ENCODE results near the gene SLC4A5.

SLC4A5 gene

DNA sequence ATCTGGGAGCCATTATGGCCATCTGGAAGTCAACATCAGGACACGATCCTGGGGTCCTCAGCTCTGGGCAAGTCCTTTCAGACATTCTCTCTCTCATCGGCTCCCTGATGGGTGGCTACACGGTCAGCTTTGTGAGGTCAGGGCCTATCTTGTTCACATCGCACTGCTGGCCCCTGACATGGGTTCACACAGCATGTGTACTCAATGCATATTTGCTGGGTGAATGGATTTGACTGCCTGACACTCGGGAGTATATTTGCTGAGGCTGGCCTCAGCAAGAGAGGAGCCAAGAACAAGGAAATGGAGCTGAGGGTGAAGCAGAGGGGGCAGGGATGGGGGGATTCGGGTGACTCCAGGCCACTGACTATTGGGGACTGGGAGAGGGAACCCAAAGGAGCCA, 50.5 kb downstream of the SLC4A5 start:
- Histone ChIP-seq H3K4me3 (ENCODE audit: low read length in 2 of 2) (no peak overlapping the region), H3K9me3 (ENCODE audit: control insufficient read depth in 2 of 2, low read length in 2 of 2) (no peaks in the 10 kb centered on the region), H3K27ac (ENCODE audit: low read length) (no peak overlapping the region), H3K27me3 (ENCODE audit: control insufficient read depth in 1 of 2, insufficient read depth in 2 of 2, low read length in 2 of 2) (no peaks in the 10 kb centered on the region), H3K9ac (ENCODE audit: low read length in 2 of 2) (no peak overlapping the region), H3K36me3 (ENCODE audit: control insufficient read depth in 2 of 2, insufficient read depth in 2 of 2, low read length in 2 of 2) (no peaks in the 10 kb centered on the region), H3K4me1 (ENCODE audit: control insufficient read depth, insufficient read depth, low read length) (no peaks in the 10 kb centered on the region)

DNA sequence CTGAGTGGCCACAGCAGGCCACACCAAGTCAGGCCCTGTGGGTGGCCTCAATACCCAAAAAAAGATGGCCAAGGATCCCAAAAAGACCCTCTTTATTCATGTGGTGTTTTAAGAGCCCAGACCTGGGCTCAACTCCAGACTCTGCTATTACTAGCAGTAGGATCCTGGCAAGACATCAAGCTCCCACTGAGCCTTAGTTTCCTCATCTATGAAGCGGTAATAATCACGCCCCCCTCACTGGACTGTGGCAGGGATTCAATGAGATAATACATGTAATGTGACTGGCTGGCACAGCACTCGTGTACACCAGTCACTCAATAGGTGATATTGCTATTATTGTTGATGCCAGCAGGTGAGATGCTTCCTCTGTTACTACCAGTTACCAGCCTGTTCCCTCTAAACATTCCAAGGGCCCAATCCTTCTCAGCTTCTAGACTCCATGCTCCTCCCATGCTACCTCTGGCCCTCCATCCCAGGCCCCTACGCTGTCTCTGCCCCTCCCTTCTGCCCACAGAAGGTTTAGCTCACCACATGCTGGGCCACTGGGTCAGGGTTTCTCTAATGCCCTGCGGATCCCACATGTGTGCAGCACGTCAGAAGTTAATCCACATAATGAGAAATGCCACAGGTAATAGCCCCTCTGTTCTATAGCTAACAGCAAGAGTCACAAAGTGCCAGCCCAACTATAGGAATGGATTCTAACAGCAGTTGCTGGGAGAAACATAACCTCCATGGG, 51.2 kb downstream of the SLC4A5 start:
- Histone ChIP-seq H3K9ac (ENCODE audit: low read length in 2 of 2) (no peak overlapping the region), H3K9me3 (ENCODE audit: control insufficient read depth in 2 of 2, low read length in 2 of 2) (no peaks in the 10 kb centered on the region), H3K36me3 (ENCODE audit: control insufficient read depth in 2 of 2, insufficient read depth in 2 of 2, low read length in 2 of 2) (no peaks in the 10 kb centered on the region), H3K4me3 (ENCODE audit: low read length in 2 of 2) (no peak overlapping the region), H3K27ac (ENCODE audit: low read length) (no peak overlapping the region), H3K27me3 (ENCODE audit: control insufficient read depth in 1 of 2, insufficient read depth in 2 of 2, low read length in 2 of 2) (no peaks in the 10 kb centered on the region), H3K4me1 (ENCODE audit: control insufficient read depth, insufficient read depth, low read length) (no peaks in the 10 kb centered on the region)

DNA sequence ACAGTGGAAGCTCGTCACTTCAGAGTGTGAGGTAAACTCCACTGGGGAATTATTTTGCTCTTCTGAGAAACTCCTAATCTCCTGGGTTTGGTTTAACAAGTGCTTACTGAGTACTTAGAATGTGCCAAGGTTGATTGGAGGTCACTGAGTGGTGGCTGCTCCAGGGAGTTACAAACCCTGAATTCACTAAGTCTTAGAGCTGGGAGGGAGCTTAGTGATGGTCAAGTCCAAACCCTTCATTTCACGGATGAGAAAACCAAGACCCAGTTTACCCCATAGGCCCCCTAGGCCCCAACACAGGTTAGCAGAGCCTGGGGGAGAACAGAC, 52.0 kb downstream of the SLC4A5 start:
- Histone ChIP-seq H3K4me3 (ENCODE audit: low read length in 2 of 2) (no peak overlapping the region), H3K4me1 (ENCODE audit: control insufficient read depth, insufficient read depth, low read length) (no peaks in the 10 kb centered on the region), H3K9me3 (ENCODE audit: control insufficient read depth in 2 of 2, low read length in 2 of 2) (no peaks in the 10 kb centered on the region), H3K27ac (ENCODE audit: low read length) (no peak overlapping the region), H3K27me3 (ENCODE audit: control insufficient read depth in 1 of 2, insufficient read depth in 2 of 2, low read length in 2 of 2) (no peaks in the 10 kb centered on the region), H3K36me3 (ENCODE audit: control insufficient read depth in 2 of 2, insufficient read depth in 2 of 2, low read length in 2 of 2) (no peaks in the 10 kb centered on the region), H3K9ac (ENCODE audit: low read length in 2 of 2) (no peak overlapping the region)

DNA sequence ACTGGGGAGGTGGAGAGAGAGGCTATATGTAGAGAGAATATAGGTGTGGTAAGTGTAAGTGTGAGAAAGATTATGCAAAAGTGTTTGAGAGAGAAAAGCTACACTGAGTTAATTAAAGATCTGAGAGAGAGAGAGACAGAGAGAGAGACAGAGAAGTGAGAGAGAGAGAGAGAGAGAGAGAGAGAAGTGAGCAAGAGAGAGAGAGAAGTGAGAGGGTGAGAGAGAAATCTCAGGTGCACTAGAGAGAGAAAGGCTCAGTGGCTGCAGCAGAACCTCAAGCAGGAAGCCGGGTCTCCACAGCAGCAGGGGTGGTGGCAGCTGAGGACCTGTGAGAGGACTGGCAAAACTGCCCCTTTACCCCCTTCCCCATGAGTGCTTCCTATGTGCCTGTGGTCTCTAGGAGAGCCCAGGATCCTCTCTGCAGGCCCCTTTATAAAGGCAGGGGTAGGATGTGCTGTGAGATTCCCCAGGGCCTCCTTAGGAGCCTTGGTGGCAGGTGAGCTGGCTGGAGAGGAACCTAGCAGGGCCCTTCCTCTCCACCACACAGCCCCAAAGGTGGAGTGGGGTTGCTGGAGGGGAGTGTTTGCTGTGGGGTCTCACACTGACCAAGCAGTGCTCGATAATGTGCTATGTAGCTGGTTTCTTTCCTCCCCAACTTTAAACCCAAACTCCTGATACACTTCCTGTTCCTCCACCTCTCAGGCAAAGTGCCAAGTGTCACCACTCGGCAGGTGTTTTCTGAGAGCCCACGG, 52.6 kb downstream of the SLC4A5 start:
- H3K36me3 ChIP-seq (ENCODE audit: control insufficient read depth in 2 of 2, insufficient read depth in 2 of 2, low read length in 2 of 2), result no peaks in the 10 kb centered on the region
- H3K9ac ChIP-seq (ENCODE audit: low read length in 2 of 2), result no peak overlapping the region
- no peaks in the 10 kb centered on the region for H3K4me1 ChIP-seq (ENCODE audit: control insufficient read depth, insufficient read depth, low read length)
- no peaks in the 10 kb centered on the region for H3K27me3 ChIP-seq (ENCODE audit: control insufficient read depth in 1 of 2, insufficient read depth in 2 of 2, low read length in 2 of 2)
- no peaks in the 10 kb centered on the region for H3K9me3 ChIP-seq (ENCODE audit: control insufficient read depth in 2 of 2, low read length in 2 of 2)
- H3K27ac ChIP-seq (ENCODE audit: low read length), result no peak overlapping the region
- no peak overlapping the region for H3K4me3 ChIP-seq (ENCODE audit: low read length in 2 of 2)

DNA sequence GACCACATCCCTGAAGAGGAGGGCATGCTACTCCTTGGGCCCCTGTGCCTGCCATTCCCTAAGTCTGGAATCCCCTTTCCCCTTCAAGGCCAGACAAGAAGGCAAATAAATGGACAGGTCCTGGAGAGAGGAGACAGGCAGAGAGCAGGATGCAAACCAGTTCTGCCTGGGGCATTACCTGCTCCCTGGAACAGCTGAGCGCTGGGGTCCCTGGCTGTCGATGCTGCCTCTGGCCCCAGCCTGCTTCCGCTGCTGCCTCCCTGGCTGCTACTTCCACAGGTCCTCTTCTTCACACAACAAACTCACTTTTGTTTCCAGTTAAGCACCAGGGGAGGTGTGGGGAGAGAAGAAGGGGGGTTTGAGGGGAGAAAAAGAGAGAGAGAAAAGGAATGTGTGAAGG, 53.1 kb downstream of the SLC4A5 start:
- H3K4me3 ChIP-seq (ENCODE audit: low read length in 2 of 2), result no peak overlapping the region
- H3K27ac ChIP-seq (ENCODE audit: low read length), result no peak overlapping the region
- no peaks in the 10 kb centered on the region for H3K27me3 ChIP-seq (ENCODE audit: control insufficient read depth in 1 of 2, insufficient read depth in 2 of 2, low read length in 2 of 2)
- H3K9ac ChIP-seq (ENCODE audit: low read length in 2 of 2), result no peak overlapping the region
- no peaks in the 10 kb centered on the region for H3K36me3 ChIP-seq (ENCODE audit: control insufficient read depth in 2 of 2, insufficient read depth in 2 of 2, low read length in 2 of 2)
- H3K9me3 ChIP-seq (ENCODE audit: control insufficient read depth in 2 of 2, low read length in 2 of 2), result no peaks in the 10 kb centered on the region
- H3K4me1 ChIP-seq (ENCODE audit: control insufficient read depth, insufficient read depth, low read length), result no peaks in the 10 kb centered on the region

DNA sequence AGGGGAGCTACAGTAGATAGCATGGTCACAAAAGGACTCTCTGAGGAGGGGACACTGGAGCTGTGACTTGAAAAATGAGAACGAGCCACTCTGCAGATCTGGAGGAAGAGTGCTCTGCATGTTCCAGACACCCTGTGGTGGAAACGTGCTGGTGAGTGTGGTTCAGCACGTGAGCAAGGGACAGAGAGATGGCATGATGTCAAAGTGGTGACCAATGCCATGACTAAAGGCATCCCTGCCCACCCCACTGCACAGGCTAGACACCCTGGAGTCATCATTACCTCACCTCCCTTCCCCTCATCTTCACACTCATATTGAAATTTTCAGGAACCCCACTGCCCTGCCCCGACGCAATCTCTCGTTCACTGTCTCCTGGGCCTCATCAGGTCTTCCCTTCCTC, 56.5 kb downstream of the SLC4A5 start:
- H3K9me3 ChIP-seq (ENCODE audit: control insufficient read depth in 2 of 2, low read length in 2 of 2), result no peaks in the 10 kb centered on the region
- H3K27ac ChIP-seq (ENCODE audit: low read length), result no peak overlapping the region
- no peak overlapping the region for H3K9ac ChIP-seq (ENCODE audit: low read length in 2 of 2)
- no peaks in the 10 kb centered on the region for H3K4me1 ChIP-seq (ENCODE audit: control insufficient read depth, insufficient read depth, low read length)
- H3K4me3 ChIP-seq (ENCODE audit: low read length in 2 of 2), result no peak overlapping the region
- H3K27me3 ChIP-seq (ENCODE audit: control insufficient read depth in 1 of 2, insufficient read depth in 2 of 2, low read length in 2 of 2), result no peaks in the 10 kb centered on the region
- H3K36me3 ChIP-seq (ENCODE audit: control insufficient read depth in 2 of 2, insufficient read depth in 2 of 2, low read length in 2 of 2), result peaks cover 0 to 2% of the 10 kb centered on the region in 2 donors

DNA sequence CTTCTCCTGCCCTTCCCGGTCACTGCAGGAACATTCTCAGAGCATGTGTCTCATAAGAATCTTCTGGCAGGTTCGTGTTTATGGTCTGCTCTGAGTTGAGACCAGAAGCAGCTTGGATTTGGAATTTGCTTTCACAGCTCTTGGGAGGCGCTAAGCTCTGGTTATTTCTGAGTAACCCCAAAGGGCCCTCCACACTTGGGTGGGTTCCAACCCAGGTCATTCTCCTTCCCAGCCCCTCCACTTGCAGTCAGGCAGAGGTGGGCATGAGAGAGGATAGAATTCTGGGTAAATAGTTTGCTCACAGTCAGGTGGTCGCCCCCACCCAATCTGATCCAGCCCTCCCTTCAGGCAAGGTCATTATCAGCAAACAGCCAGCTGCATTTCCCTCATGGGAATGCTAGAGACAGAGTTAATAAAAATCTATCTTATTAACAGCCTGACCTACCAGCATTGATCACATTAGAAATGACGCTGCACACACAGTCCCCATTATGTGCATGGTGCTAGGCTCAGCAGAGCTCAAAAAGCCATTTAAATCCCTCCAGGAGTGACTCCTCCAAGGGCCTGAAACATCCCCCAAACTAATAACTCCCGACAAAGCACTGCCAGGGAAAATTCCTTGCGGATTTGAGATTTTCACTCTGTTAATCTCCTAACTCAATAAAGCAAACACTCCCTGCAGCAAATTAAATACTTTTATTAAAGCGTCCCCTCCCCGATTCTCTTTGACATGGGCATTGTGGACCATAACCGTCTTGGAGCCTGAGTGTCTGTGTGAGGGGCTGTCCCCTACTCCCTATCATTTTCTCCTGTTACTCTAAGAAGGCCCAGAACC, 61.9 kb downstream of the SLC4A5 start:
- H3K9ac ChIP-seq (ENCODE audit: low read length in 2 of 2), result no peak overlapping the region
- H3K9me3 ChIP-seq (ENCODE audit: control insufficient read depth in 2 of 2, low read length in 2 of 2), result no peaks in the 10 kb centered on the region
- H3K27me3 ChIP-seq (ENCODE audit: control insufficient read depth in 1 of 2, insufficient read depth in 2 of 2, low read length in 2 of 2), result no peaks in the 10 kb centered on the region
- H3K27ac ChIP-seq (ENCODE audit: low read length), result no peak overlapping the region
- H3K4me3 ChIP-seq (ENCODE audit: low read length in 2 of 2), result no peak overlapping the region
- peaks cover 0 to 2% of the 10 kb centered on the region in 2 donors for H3K36me3 ChIP-seq (ENCODE audit: control insufficient read depth in 2 of 2, insufficient read depth in 2 of 2, low read length in 2 of 2)
- no peaks in the 10 kb centered on the region for H3K4me1 ChIP-seq (ENCODE audit: control insufficient read depth, insufficient read depth, low read length)

DNA sequence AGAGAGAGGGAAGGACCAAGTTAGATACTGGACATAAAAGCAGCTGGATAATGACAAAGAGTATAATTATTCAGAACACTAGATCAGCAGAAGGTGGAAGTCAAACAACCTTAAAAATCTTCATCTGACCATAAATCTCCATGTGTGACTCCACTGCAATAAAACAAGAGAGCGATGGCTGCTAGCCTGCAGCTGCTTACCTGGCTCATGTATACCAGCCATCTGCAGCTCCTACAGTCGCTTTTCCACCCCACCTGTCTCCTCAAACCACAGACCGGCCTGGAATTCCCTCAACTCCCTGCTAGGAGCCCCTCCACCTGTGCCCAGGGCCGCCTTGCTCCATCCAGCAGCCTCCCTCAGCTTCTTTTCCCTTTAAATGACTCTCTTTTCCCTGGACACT, 64.5 kb downstream of the SLC4A5 start:
- Histone ChIP-seq H3K27ac (ENCODE audit: low read length) (no peak overlapping the region), H3K27me3 (ENCODE audit: control insufficient read depth in 1 of 2, insufficient read depth in 2 of 2, low read length in 2 of 2) (no peaks in the 10 kb centered on the region), H3K4me3 (ENCODE audit: low read length in 2 of 2) (no peak overlapping the region), H3K9me3 (ENCODE audit: control insufficient read depth in 2 of 2, low read length in 2 of 2) (no peaks in the 10 kb centered on the region), H3K4me1 (ENCODE audit: control insufficient read depth, insufficient read depth, low read length) (no peaks in the 10 kb centered on the region), H3K36me3 (ENCODE audit: control insufficient read depth in 2 of 2, insufficient read depth in 2 of 2, low read length in 2 of 2) (peaks cover 0 to 4% of the 10 kb centered on the region in 2 donors), H3K9ac (ENCODE audit: low read length in 2 of 2) (no peak overlapping the region)

DNA sequence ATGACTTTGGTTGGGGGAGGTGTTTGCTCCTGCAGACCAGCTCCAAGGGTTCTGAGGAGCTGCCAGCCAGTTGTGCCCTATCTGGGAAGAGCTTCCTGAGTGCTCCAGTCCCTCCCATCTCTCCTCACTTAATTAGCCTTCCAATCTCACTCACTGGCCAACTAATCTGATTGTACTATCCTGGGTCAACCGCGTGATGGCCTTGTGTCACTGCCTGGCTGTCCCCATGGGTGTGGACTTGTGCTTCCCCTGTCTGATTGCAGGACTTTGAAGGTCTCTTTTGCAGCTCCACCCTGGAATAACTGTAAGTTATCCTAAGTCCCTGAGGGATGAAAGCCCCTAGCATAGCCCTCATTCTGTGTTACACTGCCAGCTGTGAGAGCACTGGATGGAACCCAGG, 65.0 kb downstream of the SLC4A5 start:
- Histone ChIP-seq H3K27ac (ENCODE audit: low read length) (no peak overlapping the region), H3K9ac (ENCODE audit: low read length in 2 of 2) (no peak overlapping the region), H3K36me3 (ENCODE audit: control insufficient read depth in 2 of 2, insufficient read depth in 2 of 2, low read length in 2 of 2) (peaks cover 0 to 4% of the 10 kb centered on the region in 2 donors), H3K9me3 (ENCODE audit: control insufficient read depth in 2 of 2, low read length in 2 of 2) (no peaks in the 10 kb centered on the region), H3K4me3 (ENCODE audit: low read length in 2 of 2) (no peak overlapping the region), H3K4me1 (ENCODE audit: control insufficient read depth, insufficient read depth, low read length) (no peaks in the 10 kb centered on the region), H3K27me3 (ENCODE audit: control insufficient read depth in 1 of 2, insufficient read depth in 2 of 2, low read length in 2 of 2) (no peaks in the 10 kb centered on the region)

DNA sequence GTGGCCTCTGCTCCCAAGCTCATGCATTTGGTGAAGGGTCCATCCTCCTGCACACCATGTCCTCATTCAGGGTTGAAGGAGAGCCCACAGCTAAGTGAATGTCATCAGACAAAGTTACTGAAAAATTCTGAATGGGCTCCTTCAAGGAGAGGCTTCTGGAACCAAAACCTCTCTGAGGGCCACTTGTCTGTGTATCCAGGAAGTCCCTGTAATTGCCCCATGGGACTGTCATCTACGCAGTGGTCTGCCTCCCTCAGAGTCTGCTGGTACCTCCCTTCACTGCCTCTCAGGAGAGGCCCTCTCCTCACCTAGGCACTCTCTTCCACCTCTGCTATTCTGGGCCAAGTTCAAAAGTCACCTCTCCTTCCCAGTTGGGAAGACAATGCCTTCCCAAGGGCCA, 68.0 kb downstream of the SLC4A5 start:
- H3K27ac ChIP-seq (ENCODE audit: low read length), result no peak overlapping the region
- no peaks in the 10 kb centered on the region for H3K4me1 ChIP-seq (ENCODE audit: control insufficient read depth, insufficient read depth, low read length)
- no peaks in the 10 kb centered on the region for H3K27me3 ChIP-seq (ENCODE audit: control insufficient read depth in 1 of 2, insufficient read depth in 2 of 2, low read length in 2 of 2)
- H3K4me3 ChIP-seq (ENCODE audit: low read length in 2 of 2), result no peak overlapping the region
- H3K9me3 ChIP-seq (ENCODE audit: control insufficient read depth in 2 of 2, low read length in 2 of 2), result no peaks in the 10 kb centered on the region
- H3K9ac ChIP-seq (ENCODE audit: low read length in 2 of 2), result no peak overlapping the region
- peaks cover 0 to 2% of the 10 kb centered on the region in 2 donors for H3K36me3 ChIP-seq (ENCODE audit: control insufficient read depth in 2 of 2, insufficient read depth in 2 of 2, low read length in 2 of 2)
